Upper lobe of left lung (tissue), 4 donors: Measurements from ENCODE around the gene FMN2.

ENCODE experiments used
- CTCF ChIP-seq, 6 experiments: fragments of 450-650 bp in 4 of 6; fragments of 200-600 bp in 2 of 6; sonication (generic) in 2 of 6; IDR thresholded peaks; one replicate each; pipeline ENCODE4 v1.5.1; 2016 to 2019; ENCODE audit warnings: antibody characterized with exemption in 6 of 6
- POLR2AphosphoS5 ChIP-seq, 2 donors: sonication (generic); formaldehyde crosslinking; IDR thresholded peaks; one replicate each; pipeline ENCODE4 v1.5.1; 2017; ENCODE audit warnings: antibody characterized with exemption in 2 of 2

DNA sequence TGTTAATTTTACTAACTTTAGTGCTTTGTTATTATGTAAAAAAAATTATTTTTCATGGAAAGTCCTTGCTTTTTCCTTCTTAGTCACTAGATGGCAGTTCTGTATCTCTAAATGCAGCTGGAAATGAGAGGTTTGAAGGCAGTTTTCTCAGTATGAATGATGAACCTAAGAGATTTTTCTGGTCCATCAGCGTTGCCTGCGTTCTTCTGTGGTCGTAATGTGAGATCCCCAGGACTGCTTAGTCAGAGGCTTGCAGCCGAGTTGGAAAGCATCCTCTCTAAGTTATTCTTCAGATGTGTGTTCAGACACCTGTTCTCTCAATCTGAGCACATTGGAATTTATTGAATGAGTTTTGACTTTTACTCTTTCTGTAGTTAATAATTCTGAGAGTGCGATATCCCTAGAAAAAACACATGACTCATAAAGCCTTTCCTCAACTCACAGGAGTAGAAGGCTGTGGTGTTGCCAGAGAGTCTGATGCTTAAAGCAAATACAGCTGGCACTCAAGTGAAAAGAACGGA is 99.3 kb downstream of the FMN2 start:
- TF ChIP-seq CTCF (IDR thresholded peaks at IDR 0.05), result peak in 2 of 6 experiments; percentile 7 to 25
- no peak for TF ChIP-seq POLR2AphosphoS5 (IDR thresholded peaks at IDR 0.05)
